Stimulated activated CD8-positive, alpha-beta memory T cell treated with anti-CD3 and anti-CD28 coated beads, Interleukin-15, amount 100 ng/mL, for 48 hours (primary cell): ENCODE results near the gene CPXM2.

Experiments used
- DNase-seq, 2 donors: peaks; one replicate each; pipeline ENCODE4 v3.0.0-alpha.2; 2020; ENCODE audit warnings: low read depth in 2 of 2

Gene CPXM2

GRCh38 chr10:123870260-123870659 is 21.3 kb downstream of the CPXM2 start:
- no peak for DNase-seq

GRCh38 chr10:123869020-123869414 is 22.6 kb downstream of the CPXM2 start:
- no peak for DNase-seq

- DNase-seq, result no peak
Observed at GRCh38 chr10:123868038-123869019, 23.3 kb downstream of the CPXM2 start.

- no peak for DNase-seq
Observed at GRCh38 chr10:123865880-123866279, 25.7 kb downstream of the CPXM2 start.

- DNase-seq, result no peak
Observed at GRCh38 chr10:123865350-123865749, 26.3 kb downstream of the CPXM2 start.

- DNase-seq, result no peak
Observed at GRCh38 chr10:123864923-123865322, 26.7 kb downstream of the CPXM2 start.

GRCh38 chr10:123863721-123864482 is 27.7 kb downstream of the CPXM2 start:
- no peak for DNase-seq

GRCh38 chr10:123863183-123863575 is 28.4 kb downstream of the CPXM2 start:
- DNase-seq, result no peak

- DNase-seq, result no peak
Observed at GRCh38 chr10:123862421-123863182, 29.0 kb downstream of the CPXM2 start.

GRCh38 chr10:123860856-123861255 is 30.8 kb downstream of the CPXM2 start:
- no peak for DNase-seq

- DNase-seq, result no peak
Observed at GRCh38 chr10:123860209-123860608, 31.4 kb downstream of the CPXM2 start.

GRCh38 chr10:123859653-123860050 is 32.0 kb downstream of the CPXM2 start:
- DNase-seq, result no peak

GRCh38 chr10:123858907-123859652 is 32.5 kb downstream of the CPXM2 start:
- no peak for DNase-seq

- no peak for DNase-seq
Observed at GRCh38 chr10:123858077-123858681, 33.4 kb downstream of the CPXM2 start.

- no peak for DNase-seq
Observed at GRCh38 chr10:123857616-123858015, 34.0 kb downstream of the CPXM2 start.

GRCh38 chr10:123855008-123855684 is 36.5 kb downstream of the CPXM2 start:
- no peak for DNase-seq

- DNase-seq, result no peak
Observed at GRCh38 chr10:123854498-123854897, 37.1 kb downstream of the CPXM2 start.

GRCh38 chr10:123854003-123854402 is 37.6 kb downstream of the CPXM2 start:
- DNase-seq, result no peak

GRCh38 chr10:123852411-123852951 is 39.1 kb downstream of the CPXM2 start:
- no peak for DNase-seq
